GM12875 (cell line): Measurements from ENCODE around the gene MLXIPL.
"Not testable (repeated sequence)": the region's sequence is repeated elsewhere in the genome, so short reads cannot be mapped to it uniquely, and the experiment has no call there.

Source experiments
- H3K4me3 ChIP-seq: one replicate; pipeline ENCODE4 v1.5.1; 2011; ENCODE audit warnings: low read depth, low read length, control low read depth
- TF ChIP-seq, protein P1 (sequence below): IDR thresholded peaks from 2 replicates; pipeline ENCODE4 v1.5.1; 2011; ENCODE audit warnings: low read depth, mild to moderate bottlenecking, control low read depth, inconsistent platforms, low read length, moderate library complexity, borderline replicate concordance; ENCODE audit not compliant: insufficient read depth

Gene MLXIPL

GRCh38 chr7:73668103-73668885 lies 44.0 kb upstream of the MLXIPL start:
- TF ChIP-seq, protein P1, sequence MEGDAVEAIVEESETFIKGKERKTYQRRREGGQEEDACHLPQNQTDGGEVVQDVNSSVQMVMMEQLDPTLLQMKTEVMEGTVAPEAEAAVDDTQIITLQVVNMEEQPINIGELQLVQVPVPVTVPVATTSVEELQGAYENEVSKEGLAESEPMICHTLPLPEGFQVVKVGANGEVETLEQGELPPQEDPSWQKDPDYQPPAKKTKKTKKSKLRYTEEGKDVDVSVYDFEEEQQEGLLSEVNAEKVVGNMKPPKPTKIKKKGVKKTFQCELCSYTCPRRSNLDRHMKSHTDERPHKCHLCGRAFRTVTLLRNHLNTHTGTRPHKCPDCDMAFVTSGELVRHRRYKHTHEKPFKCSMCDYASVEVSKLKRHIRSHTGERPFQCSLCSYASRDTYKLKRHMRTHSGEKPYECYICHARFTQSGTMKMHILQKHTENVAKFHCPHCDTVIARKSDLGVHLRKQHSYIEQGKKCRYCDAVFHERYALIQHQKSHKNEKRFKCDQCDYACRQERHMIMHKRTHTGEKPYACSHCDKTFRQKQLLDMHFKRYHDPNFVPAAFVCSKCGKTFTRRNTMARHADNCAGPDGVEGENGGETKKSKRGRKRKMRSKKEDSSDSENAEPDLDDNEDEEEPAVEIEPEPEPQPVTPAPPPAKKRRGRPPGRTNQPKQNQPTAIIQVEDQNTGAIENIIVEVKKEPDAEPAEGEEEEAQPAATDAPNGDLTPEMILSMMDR: no peak

GRCh38 chr7:73667344-73668102 lies 43.2 kb upstream of the MLXIPL start, which contains the start of gene VPS37D:
VPS37D (plus strand) TSS chr7:73667831; CDS start chr7:73667959, 128 bp downstream.
- TF ChIP-seq, protein P1: peak; percentile 91
- peak within 1 kb of the TSS; percentile 29 for H3K4me3 ChIP-seq

More at GRCh38 chr7:73668103-73668885, 44.0 kb upstream of the MLXIPL start:
- peak overlapping the region; percentile 21 for H3K4me3 ChIP-seq

DNA sequence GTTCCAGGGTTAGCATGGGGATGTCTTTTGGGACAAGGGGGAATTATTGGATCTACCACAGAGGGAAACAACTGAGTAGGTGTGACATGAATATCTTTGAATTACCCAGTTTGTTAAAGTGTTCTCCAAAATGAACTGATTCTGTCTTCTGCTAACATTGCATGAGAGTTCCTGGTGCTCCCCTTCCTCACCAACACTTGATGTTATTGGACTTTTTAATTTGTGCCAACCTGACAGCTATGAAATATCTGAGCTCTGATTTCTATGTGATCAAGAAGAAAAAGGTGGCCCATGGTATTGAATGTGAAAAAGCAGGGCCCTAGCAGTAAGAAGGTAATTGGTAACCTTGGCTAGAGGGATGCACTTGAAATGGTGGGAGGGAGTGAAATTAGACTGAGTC lies 38.7 kb upstream of the MLXIPL start:
- no peak overlapping the region for H3K4me3 ChIP-seq
- TF ChIP-seq, protein P1: no peak

GRCh38 chr7:73660594-73660993 lies 36.3 kb upstream of the MLXIPL start:
- H3K4me3 ChIP-seq: not testable (repeated sequence)

GRCh38 chr7:73659983-73660382 lies 35.7 kb upstream of the MLXIPL start:
- TF ChIP-seq, protein P1: no peak
- H3K4me3 ChIP-seq: no peak overlapping the region

DNA sequence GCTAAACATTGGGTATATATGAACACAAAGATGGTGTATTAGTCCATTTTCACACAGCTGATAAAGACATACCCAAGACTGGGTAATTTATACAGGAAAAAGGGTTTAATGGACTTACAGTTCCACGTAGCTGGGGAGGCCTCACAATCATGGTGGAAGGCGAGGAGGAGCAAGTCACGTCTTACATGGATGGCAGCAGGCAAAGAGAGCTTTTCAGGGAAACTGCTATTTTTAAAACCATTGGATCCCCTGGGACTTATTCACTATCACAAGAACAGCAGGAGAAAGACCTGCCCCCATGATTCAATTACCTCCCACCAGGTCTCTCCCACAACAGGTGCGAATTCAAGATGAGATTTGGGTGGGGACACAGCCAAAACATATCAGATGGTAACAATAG lies 31.0 kb upstream of the MLXIPL start:
- H3K4me3 ChIP-seq: not testable (repeated sequence)

DNA sequence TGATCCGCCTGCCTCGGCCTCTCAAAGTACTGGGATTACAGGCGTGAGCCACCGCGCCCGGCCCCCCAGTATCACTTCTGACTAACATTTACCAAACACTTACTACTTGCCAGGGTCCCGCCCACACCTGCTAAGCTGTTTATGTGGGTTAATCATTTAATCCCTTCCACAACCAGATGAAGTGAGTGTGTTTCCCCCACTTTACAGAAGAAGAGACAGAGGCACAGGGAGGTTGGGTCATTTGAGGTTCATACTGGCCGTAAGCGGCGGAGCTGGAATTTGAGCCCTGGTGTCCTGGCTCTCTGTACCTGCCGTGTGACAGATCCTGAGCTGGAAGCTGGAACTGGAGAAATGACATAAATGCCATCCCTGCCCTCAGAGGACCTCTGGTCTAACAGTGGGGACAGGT lies 28.2 kb upstream of the MLXIPL start:
- TF ChIP-seq, protein P1: no peak
- H3K4me3 ChIP-seq: no peak overlapping the region

DNA sequence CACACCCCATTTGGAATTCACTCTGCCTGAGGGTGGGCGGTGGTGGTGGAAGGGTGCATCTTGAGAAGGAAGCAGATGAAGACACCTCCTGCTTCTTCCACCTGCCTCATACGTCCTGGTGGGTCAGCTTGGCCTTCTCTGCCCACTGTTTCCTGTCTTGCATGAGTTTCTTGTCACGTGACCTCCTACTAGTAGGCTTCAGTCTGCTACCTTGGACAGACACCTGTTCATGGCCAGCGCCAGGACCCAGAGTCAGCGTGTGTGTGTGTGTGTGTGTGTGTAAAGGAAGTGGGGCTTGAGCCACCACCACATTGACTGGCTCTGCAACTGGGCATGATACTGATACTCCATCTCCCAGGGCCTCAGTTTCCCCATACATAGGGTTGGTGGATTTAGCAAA lies 26.2 kb upstream of the MLXIPL start:
- H3K4me3 ChIP-seq: no peak overlapping the region
- TF ChIP-seq, protein P1: no peak
